HepG2 (cell line): ENCODE results near the gene ENDOU.

Experiments used
- CREM ChIP-seq, 2 experiments: sonication (generic) in 1 of 2; formaldehyde crosslinking in 1 of 2; IDR thresholded peaks; 2 replicates each; pipeline versions ENCODE4 v1.4.0 to v1.6.1; 2016 to 2020; ENCODE audit warnings: antibody characterized with exemption in 1 of 2, mild to moderate bottlenecking in 1 of 2, missing genetic modification reagents in 1 of 2
- MTA3 ChIP-seq: sonication (generic); formaldehyde crosslinking; IDR thresholded peaks from 2 replicates; pipeline ENCODE4 v1.4.0; 2020; ENCODE audit warnings: missing genetic modification reagents
- NRL ChIP-seq: sonication (generic); formaldehyde crosslinking; IDR thresholded peaks from 2 replicates; pipeline ENCODE4 v1.5.0; 2020; ENCODE audit warnings: missing genetic modification reagents, mild to moderate bottlenecking, moderate library complexity, borderline replicate concordance
- POLR2A ChIP-seq, 2 experiments: IDR thresholded peaks; 2 replicates each; pipeline ENCODE4 v1.6.1; 2011; ENCODE audit warnings: low read depth in 2 of 2, low read length in 2 of 2, mild to moderate bottlenecking in 1 of 2, moderate library complexity in 1 of 2; ENCODE audit not compliant: insufficient read depth in 1 of 2
- RAD21 ChIP-seq: fragments of 450-650 bp; formaldehyde crosslinking; IDR thresholded peaks from 2 replicates; pipeline ENCODE4 v1.5.0; 2020; ENCODE audit warnings: mild to moderate bottlenecking
- REST ChIP-seq, 2 experiments: IDR thresholded peaks; 2 replicates each; pipeline ENCODE4 v1.6.1; 2011 to 2012; ENCODE audit warnings: low read length in 2 of 2, borderline replicate concordance in 1 of 2, low read depth in 1 of 2, mild to moderate bottlenecking in 1 of 2, moderate library complexity in 1 of 2
- RFX5 ChIP-seq: IDR thresholded peaks from 2 replicates; pipeline ENCODE4 v1.6.1; 2011; ENCODE audit warnings: low read depth, low read length, improper control_type of control experiment
- ZBTB40 ChIP-seq, 2 experiments: fragments of 450-650 bp in 1 of 2; sonication (generic) in 1 of 2; formaldehyde crosslinking in 1 of 2; IDR thresholded peaks; 2 replicates each; pipeline versions ENCODE4 v1.6.1 to v1.8.0; 2016 to 2022; ENCODE audit warnings: antibody characterized with exemption in 1 of 2, mild to moderate bottlenecking in 1 of 2, missing genetic modification reagents in 1 of 2
- ZNF567 ChIP-seq: sonication (generic); formaldehyde crosslinking; IDR thresholded peaks from 2 replicates; pipeline ENCODE4 v1.8.1; 2023; ENCODE audit warnings: mild to moderate bottlenecking, missing genetic modification reagents, borderline replicate concordance
- ZNF790 ChIP-seq: sonication (generic); formaldehyde crosslinking; IDR thresholded peaks from 2 replicates; pipeline ENCODE4 v1.8.0; 2022; ENCODE audit warnings: missing genetic modification reagents, mild to moderate bottlenecking, borderline replicate concordance
- TF ChIP-seq, protein P1 (sequence below): sonication (generic); formaldehyde crosslinking; conservative IDR thresholded peaks from 2 replicates; pipeline ENCODE4 v1.8.1; 2023; ENCODE audit warnings: missing genetic modification reagents

- no peak for TF ChIP-seq ZNF567
- no peak for TF ChIP-seq ZBTB40 (IDR thresholded peaks at IDR 0.05)
- no peak for TF ChIP-seq ZBTB40 (CRISPR knock-in tag; IDR thresholded peaks at IDR 0.05)
- no peak for TF ChIP-seq RFX5
- TF ChIP-seq ZNF790, result no peak
- no peak for TF ChIP-seq REST (IDR thresholded peaks at IDR 0.05; ENCODE audit: borderline replicate concordance in 1 of 2, low read depth in 1 of 2, low read length in 2 of 2)
- TF ChIP-seq NRL (CRISPR knock-in tag), result no peak
- TF ChIP-seq POLR2A (IDR thresholded peaks at IDR 0.05; ENCODE audit: insufficient read depth in 1 of 2, low read depth in 2 of 2, low read length in 2 of 2), result no peak
- TF ChIP-seq MTA3 (CRISPR knock-in tag), result no peak
- no peak for TF ChIP-seq RAD21 (CRISPR knock-in tag)
- TF ChIP-seq CREM (IDR thresholded peaks at IDR 0.05), result no peak
- no peak for TF ChIP-seq CREM (CRISPR knock-in tag; IDR thresholded peaks at IDR 0.05)
- TF ChIP-seq, protein P1, sequence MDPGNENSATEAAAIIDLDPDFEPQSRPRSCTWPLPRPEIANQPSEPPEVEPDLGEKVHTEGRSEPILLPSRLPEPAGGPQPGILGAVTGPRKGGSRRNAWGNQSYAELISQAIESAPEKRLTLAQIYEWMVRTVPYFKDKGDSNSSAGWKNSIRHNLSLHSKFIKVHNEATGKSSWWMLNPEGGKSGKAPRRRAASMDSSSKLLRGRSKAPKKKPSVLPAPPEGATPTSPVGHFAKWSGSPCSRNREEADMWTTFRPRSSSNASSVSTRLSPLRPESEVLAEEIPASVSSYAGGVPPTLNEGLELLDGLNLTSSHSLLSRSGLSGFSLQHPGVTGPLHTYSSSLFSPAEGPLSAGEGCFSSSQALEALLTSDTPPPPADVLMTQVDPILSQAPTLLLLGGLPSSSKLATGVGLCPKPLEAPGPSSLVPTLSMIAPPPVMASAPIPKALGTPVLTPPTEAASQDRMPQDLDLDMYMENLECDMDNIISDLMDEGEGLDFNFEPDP, result no peak
Observed at GRCh38 chr12:47736216-47736615, 10.9 kb upstream of the ENDOU start.
